CD14-positive monocyte (primary cell): Measurements from ENCODE around the gene MDM4. TPM values are rescaled to one million over a fixed set of nuclear protein-coding genes. Genes with fewer than 3 reads are reported as not detected.
A peak's percentile ranks its signal among the peaks of the same experiment; 100 is the strongest.

Experiments used
- DNase-seq, 3 donors: peaks; one replicate each; pipeline ENCODE4 v3.0.0-alpha.2; 2011 to 2022
- H2AFZ ChIP-seq: 2 replicates; pipeline ENCODE4 v1.6.0; 2012; ENCODE audit warnings: mild to moderate bottlenecking, low read depth, low read length, inconsistent platforms; ENCODE audit not compliant: insufficient read depth, poor library complexity, severe bottlenecking
- H3K27ac ChIP-seq, 2 donors: 1 replicate in 1 of 2; 2 replicates in 1 of 2; pipeline ENCODE4 v1.5.1; 2012 to 2013; ENCODE audit warnings: low read length in 2 of 2, control low read depth in 1 of 2, inconsistent platforms in 1 of 2, low read depth in 1 of 2, mild to moderate bottlenecking in 1 of 2
- H3K27me3 ChIP-seq, 2 donors: one replicate each; pipeline versions ENCODE4 v1.6.0 to v1.6.1; 2011 to 2013; ENCODE audit warnings: low read length in 2 of 2; ENCODE audit not compliant: control insufficient read depth in 2 of 2, insufficient read depth in 2 of 2
- H3K36me3 ChIP-seq, 2 donors: replicated peaks in 1 of 2; 1 replicate in 1 of 2; 2 replicates in 1 of 2; pipeline versions ENCODE4 v1.5.1 to v1.6.1; 2012 to 2013; ENCODE audit warnings: low read length in 2 of 2, control low read depth in 1 of 2, inconsistent platforms in 1 of 2, mild to moderate bottlenecking in 1 of 2; ENCODE audit not compliant: insufficient read depth in 2 of 2, control insufficient read depth in 1 of 2
- H3K4me1 ChIP-seq, 2 donors: 1 replicate in 1 of 2; 2 replicates in 1 of 2; pipeline versions ENCODE4 v1.5.1 to v1.6.1; 2012 to 2013; ENCODE audit warnings: low read length in 2 of 2, control low read depth in 1 of 2, inconsistent platforms in 1 of 2, mild to moderate bottlenecking in 1 of 2, moderate library complexity in 1 of 2; ENCODE audit not compliant: insufficient read depth in 2 of 2, control insufficient read depth in 1 of 2
- H3K4me2 ChIP-seq: replicated peaks from 2 replicates; pipeline ENCODE3; 2012; ENCODE audit warnings: low read length, moderate library complexity, mild to moderate bottlenecking; ENCODE audit not compliant: poor library complexity, severe bottlenecking; ENCODE audit errors: extremely low read depth
- H3K4me3 ChIP-seq, 3 experiments: fragments of 200-600 bp in 1 of 3; sonication (generic) in 1 of 3; replicated peaks in 1 of 3; 1 replicate in 2 of 3; 2 replicates in 1 of 3; pipeline ENCODE4 v1.5.1; 2011 to 2013; ENCODE audit warnings: low read length in 3 of 3, mild to moderate bottlenecking in 3 of 3, control low read depth in 2 of 3, low read depth in 2 of 3, inconsistent platforms in 1 of 3, moderate library complexity in 1 of 3
- H3K79me2 ChIP-seq: 2 replicates; pipeline ENCODE4 v1.6.0; 2012; ENCODE audit warnings: mild to moderate bottlenecking, control low read depth, inconsistent platforms, low read length, moderate library complexity; ENCODE audit not compliant: insufficient read depth
- H3K9ac ChIP-seq: 2 replicates; pipeline ENCODE4 v1.6.0; 2017; ENCODE audit warnings: low read length, mild to moderate bottlenecking; ENCODE audit not compliant: insufficient read depth, poor library complexity, severe bottlenecking
- H3K9me3 ChIP-seq, 2 donors: replicated peaks in 1 of 2; 1 replicate in 1 of 2; 2 replicates in 1 of 2; pipeline versions ENCODE4 v1.5.1 to v1.6.1; 2012 to 2013; ENCODE audit warnings: low read length in 2 of 2, control low read depth in 1 of 2; ENCODE audit not compliant: control insufficient read depth in 1 of 2, insufficient read depth in 1 of 2
- H4K20me1 ChIP-seq: 2 replicates; pipeline ENCODE4 v1.6.0; 2012; ENCODE audit warnings: mild to moderate bottlenecking, low read length, control low read depth, moderate library complexity; ENCODE audit not compliant: insufficient read depth
- H3K27ac Mint-ChIP-seq, 7 donors: one replicate each; pipeline ENCODE4 v1.8.0; 2020; ENCODE audit warnings: mild to moderate bottlenecking in 7 of 7, mixed read lengths in 7 of 7, moderate library complexity in 6 of 7, inconsistent platforms in 2 of 7
- H3K27me3 Mint-ChIP-seq, 3 donors: one replicate each; pipeline ENCODE4 v1.8.0; 2021 to 2022; ENCODE audit warnings: low read depth in 3 of 3, mild to moderate bottlenecking in 3 of 3, mixed read lengths in 3 of 3, moderate library complexity in 3 of 3, inconsistent platforms in 1 of 3
- H3K36me3 Mint-ChIP-seq, 2 donors: one replicate each; pipeline ENCODE4 v1.8.0; 2020; ENCODE audit warnings: mixed read lengths in 2 of 2, inconsistent platforms in 1 of 2, mild to moderate bottlenecking in 1 of 2
- H3K4me1 Mint-ChIP-seq: one replicate; pipeline ENCODE4 v1.8.0; 2020; ENCODE audit warnings: mild to moderate bottlenecking, mixed read lengths
- H3K4me3 Mint-ChIP-seq, 2 donors: one replicate each; pipeline ENCODE4 v1.8.0; 2020; ENCODE audit warnings: mild to moderate bottlenecking in 2 of 2, mixed read lengths in 2 of 2, moderate library complexity in 1 of 2
- H3K9me3 Mint-ChIP-seq, 7 donors: one replicate each; pipeline ENCODE4 v1.8.0; 2020 to 2022; ENCODE audit warnings: mixed read lengths in 7 of 7, mild to moderate bottlenecking in 6 of 7, moderate library complexity in 6 of 7, inconsistent platforms in 2 of 7
- CTCF ChIP-seq: fragments of 200-600 bp; IDR thresholded peaks from one replicate; pipeline ENCODE4 v1.8.0; 2022; ENCODE audit warnings: antibody characterized with exemption, mild to moderate bottlenecking
- WGBS: methylation state at CpG from one replicate; pipeline ENCODE4 v1.1.5; 2013; ENCODE audit warnings: missing lambda C conversion rate; ENCODE audit not compliant: insufficient coverage; 5-methylcytosine and 5-hydroxymethylcytosine counted together
- intact Hi-C, 2 donors: fragments of 100-400 bp; cut with micrococcal nuclease; formaldehyde crosslinking; loops; one replicate each; pipeline versions ENCODE4 v1.15.0 to v1.15.1; 2023
- polyA plus RNA-seq, 3 donors: library from polyadenylated mRNA; depleted of rRNA in 1 of 3; unstranded in 2 of 3; stranded (reverse) in 1 of 3; fragments of 300-500 nt in 2 of 3; fragments of >200 nt in 1 of 3; fragmentation: Illumina TruSeq in 2 of 3; gene quantifications; 1 replicate in 2 of 3; 2 replicates in 1 of 3; pipeline ENCODE4 v1.2.3, GENCODE V29; 2012 to 2021

MDM4 gene
- polyA plus RNA-seq, 3 donors = 7.8 to 37.0 (median 10.2) TPM

- Mint-ChIP-seq H3K27ac (peak overlapping the region in 3 of 7 donors; percentile 28 to 68 (median 58)), H3K9me3 (peaks cover 5 to 7% (median 6%) of the 10 kb centered on the region in 7 donors), H3K4me1 (peaks cover 6% of the 10 kb centered on the region), H3K36me3 (peaks cover 69 to 84% of the 10 kb centered on the region in 2 donors), H3K4me3 (no peak overlapping the region), H3K27me3 (peaks cover 0 to 4% (median 3%) of the 10 kb centered on the region in 3 donors)
- Histone ChIP-seq H4K20me1 (peaks cover 94% of the 10 kb centered on the region), H3K9ac (no peak overlapping the region), H3K27ac (peak overlapping the region in 1 of 2 donors; percentile 48), H3K4me3 (no peak overlapping the region), H3K79me2 (peaks cover 87% of the 10 kb centered on the region), H3K36me3 (peaks cover 88 to 98% of the 10 kb centered on the region in 2 donors), H3K4me1 (no peaks in the 10 kb centered on the region), H3K9me3 (peaks cover 7% of the 10 kb centered on the region in 2 donors), H3K4me2 (no peak overlapping the region), H3K27me3 (no peaks in the 10 kb centered on the region), H2AFZ (no peak overlapping the region)
- DNase-seq = no peak
- intact Hi-C loops = no loop called here
- no peak for TF ChIP-seq CTCF
- 98% methylated on average over 5 of the region's 5 CpGs for WGBS
These were observed 12.0 kb downstream of the MDM4 start for GRCh38 chr1:204528241-204528640.

GRCh38 chr1:204528677-204529076 is 12.5 kb downstream of the MDM4 start:
- H2AFZ ChIP-seq = no peak overlapping the region
- peaks cover 85% of the 10 kb centered on the region for H3K79me2 ChIP-seq
- peaks cover 70 to 85% of the 10 kb centered on the region in 2 donors for H3K36me3 Mint-ChIP-seq
- H3K4me3 Mint-ChIP-seq = no peak overlapping the region
- H3K4me1 Mint-ChIP-seq = peaks cover 6% of the 10 kb centered on the region
- no peak overlapping the region for H3K4me3 ChIP-seq
- TF ChIP-seq CTCF = no peak
- peaks cover 0 to 4% (median 3%) of the 10 kb centered on the region in 3 donors for H3K27me3 Mint-ChIP-seq
- H3K36me3 ChIP-seq = peaks cover 90 to 100% of the 10 kb centered on the region in 2 donors
- no peak overlapping the region for H3K9ac ChIP-seq
- H3K4me1 ChIP-seq = no peaks in the 10 kb centered on the region
- H4K20me1 ChIP-seq = peaks cover 94% of the 10 kb centered on the region
- DNase-seq = no peak
- peaks cover 3% of the 10 kb centered on the region in 2 donors for H3K9me3 ChIP-seq
- peaks cover 2 to 4% (median 3%) of the 10 kb centered on the region in 7 donors for H3K9me3 Mint-ChIP-seq
- H3K27ac Mint-ChIP-seq = peak overlapping the region in 3 of 7 donors; percentile 58 to 68 (median 60)
- WGBS = 92% methylated on average over 7 of the region's 8 CpGs
- no peaks in the 10 kb centered on the region for H3K27me3 ChIP-seq
- intact Hi-C loops = no loop called here
- peak overlapping the region in 1 of 2 donors; percentile 48 for H3K27ac ChIP-seq
- no peak overlapping the region for H3K4me2 ChIP-seq
